Ovary (tissue), 9 donors: Measurements from ENCODE around the gene UBN2. TPM values are rescaled to one million over a fixed set of nuclear protein-coding genes. Genes with fewer than 3 reads are reported as not detected.

Experiments used
- DNase-seq, 5 donors: peaks; one replicate each; pipeline ENCODE4 v3.0.0-alpha.2; 2019 to 2020
- H3K27ac ChIP-seq, 2 donors: fragments of 200-600 bp; one replicate each; pipeline versions ENCODE4 v1.5.1 to v1.8.0; 2019 to 2022
- H3K27me3 ChIP-seq: fragments of 200-600 bp; one replicate; pipeline ENCODE4 v1.8.0; 2022
- H3K36me3 ChIP-seq: fragments of 200-600 bp; sonication (generic); one replicate; pipeline ENCODE4 v1.5.1; 2019
- H3K4me1 ChIP-seq: one replicate; pipeline ENCODE4 v1.8.1; 2013; ENCODE audit warnings: mild to moderate bottlenecking, moderate library complexity; ENCODE audit not compliant: insufficient read depth
- H3K4me3 ChIP-seq: fragments of 200-600 bp; sonication (generic); one replicate; pipeline ENCODE4 v1.5.1; 2017
- H3K9me3 ChIP-seq, 2 donors: fragments of 200-600 bp in 1 of 2; sonication (generic) in 1 of 2; one replicate each; pipeline versions ENCODE4 v1.5.1 to v1.8.1; 2013 to 2019; ENCODE audit warnings: mild to moderate bottlenecking in 1 of 2, moderate library complexity in 1 of 2
- CTCF ChIP-seq, 3 donors: fragments of 450-650 bp in 2 of 3; fragments of 200-600 bp in 1 of 3; IDR thresholded peaks; one replicate each; pipeline versions ENCODE4 v1.5.1 to v1.8.0; 2016 to 2022; ENCODE audit warnings: antibody characterized with exemption in 3 of 3, mild to moderate bottlenecking in 1 of 3
- EP300 ChIP-seq: sonication (generic); formaldehyde crosslinking; IDR thresholded peaks from one replicate; pipeline ENCODE4 v1.6.1; 2017; ENCODE audit warnings: antibody characterized with exemption
- POLR2A ChIP-seq: fragments of 450-650 bp; IDR thresholded peaks from one replicate; pipeline ENCODE4 v1.6.1; 2017; ENCODE audit warnings: antibody characterized with exemption, mild to moderate bottlenecking, moderate library complexity
- WGBS, 3 donors: extraction: QIAGEN DNeasy Blood & Tissue Kit in 1 of 3; methylation state at CpG; one replicate each; pipeline versions ENCODE4 v1.1.5 to v1.1.7; 2013 to 2017; 5-methylcytosine and 5-hydroxymethylcytosine counted together
- intact Hi-C, 4 donors: fragments of 100-400 bp; cut with DNase I; formaldehyde crosslinking; loops; one replicate each; pipeline versions ENCODE4 v1.11.0 to v1.15.1; 2022 to 2023
- polyA plus RNA-seq, 2 donors: library from polyadenylated mRNA; stranded (reverse); fragments of 200-250 nt in 1 of 2; fragments of 350-450 nt in 1 of 2; fragmentation: Illumina TruSeq in 1 of 2; extraction: RNeasy Lipid Tissue Mini Kit (QIAGEN cat#74804) in 1 of 2; gene quantifications; one replicate each; pipeline ENCODE4 v1.2.3, GENCODE V29; 2013 to 2014
- total RNA-seq, 7 donors: library from RNA; depleted of rRNA in 2 of 7; stranded (reverse); fragments of >200 nt in 2 of 7; fragmentation: NEBNext Ultra II Directional in 3 of 7; extraction: Animal tissue kit (Norgen Biotek cat#: 25700) in 3 of 7; gene quantifications; one replicate each; pipeline versions ENCODE4 v1.1.0 to v1.2.4, GENCODE V29; 2016 to 2023
- donor health status: DM: no; HTN: no; CAD: no; lungs with moderate emphysema.
- donor health status: DM: no; HTN: no; CAD: no.
- donor health status: Bipolar disorder and iron deficiency.
- donor health status: DM: yes; HTN: yes; CAD: no.
- donor health status: DM: no; HTN: no; CAD: no.
- donor health status: DM: yes; HTN: yes; CAD: no.

Gene UBN2
- total and polyA plus RNA-seq, 9 donors: 3.3 to 28.8 (median 17.5) TPM

GRCh38 chr7:139249179-139249810 lies 18.3 kb downstream of the UBN2 start:
- Histone ChIP-seq H3K4me1 (no peaks in the 10 kb centered on the region), H3K4me3 (no peak overlapping the region), H3K27ac (no peak overlapping the region), H3K36me3 (no peaks in the 10 kb centered on the region), H3K9me3 (no peaks in the 10 kb centered on the region), H3K27me3 (no peaks in the 10 kb centered on the region)
- 95 to 98% (median 98%) methylated on average over 4 of the region's 4 CpGs for WGBS, 3 donors
- intact Hi-C loops: no loop called here
- no peak for DNase-seq
- TF ChIP-seq CTCF (IDR thresholded peaks at IDR 0.05) (no peak), EP300 (no peak), POLR2A (no peak)

GRCh38 chr7:139252451-139252850 lies 21.4 kb downstream of the UBN2 start:
- no peak overlapping the region for H3K27ac ChIP-seq
- 67 to 84% (median 75%) methylated on average over 3 of the region's 3 CpGs for WGBS, 3 donors
- H3K27me3 ChIP-seq: no peaks in the 10 kb centered on the region
- no peak for DNase-seq
- no peak overlapping the region for H3K4me3 ChIP-seq
- intact Hi-C loops: no loop called here
- no peaks in the 10 kb centered on the region for H3K36me3 ChIP-seq
- H3K9me3 ChIP-seq: no peaks in the 10 kb centered on the region
- no peak for TF ChIP-seq POLR2A
- no peak for TF ChIP-seq EP300
- TF ChIP-seq CTCF (IDR thresholded peaks at IDR 0.05): no peak
- H3K4me1 ChIP-seq: no peaks in the 10 kb centered on the region

GRCh38 chr7:139254281-139254680 lies 23.2 kb downstream of the UBN2 start:
- Histone ChIP-seq H3K9me3 (no peaks in the 10 kb centered on the region), H3K27me3 (no peaks in the 10 kb centered on the region), H3K4me1 (no peaks in the 10 kb centered on the region), H3K27ac (no peak overlapping the region), H3K36me3 (no peaks in the 10 kb centered on the region), H3K4me3 (no peak overlapping the region)
- DNase-seq: no peak
- 72 to 76% (median 76%) methylated on average over 6 of the region's 6 CpGs for WGBS, 3 donors
- TF ChIP-seq CTCF (IDR thresholded peaks at IDR 0.05) (no peak), EP300 (no peak), POLR2A (no peak)
- intact Hi-C loops: no loop called here

GRCh38 chr7:139254728-139255127 lies 23.7 kb downstream of the UBN2 start:
- no peak overlapping the region for H3K4me3 ChIP-seq
- intact Hi-C loops: no loop called here
- H3K27me3 ChIP-seq: no peaks in the 10 kb centered on the region
- no peak for TF ChIP-seq CTCF (IDR thresholded peaks at IDR 0.05)
- TF ChIP-seq POLR2A: no peak
- TF ChIP-seq EP300: no peak
- H3K36me3 ChIP-seq: no peaks in the 10 kb centered on the region
- H3K27ac ChIP-seq: no peak overlapping the region
- DNase-seq: no peak
- WGBS, 3 donors: 95 to 97% (median 95%) methylated on average over 4 of the region's 4 CpGs
- no peaks in the 10 kb centered on the region for H3K9me3 ChIP-seq
- H3K4me1 ChIP-seq: no peaks in the 10 kb centered on the region
